Osteocyte (in vitro differentiated cells): ENCODE results near the gene ZNF423. TPM values are rescaled to one million over a fixed set of nuclear protein-coding genes. Genes with fewer than 3 reads are reported as not detected.

Source experiments
- DNase-seq: peaks from one replicate; pipeline ENCODE4 v3.0.0; 2021; ENCODE audit warnings: mixed read lengths; ENCODE audit not compliant: unreplicated experiment; ENCODE audit errors: extremely low spot score
- H3K27ac Mint-ChIP-seq: one replicate; pipeline ENCODE4 v1.8.0; 2021; ENCODE audit warnings: mild to moderate bottlenecking, mixed read lengths; ENCODE audit not compliant: unreplicated experiment
- H3K27me3 Mint-ChIP-seq: one replicate; pipeline ENCODE4 v1.8.0; 2021; ENCODE audit warnings: mixed read lengths; ENCODE audit not compliant: unreplicated experiment
- H3K36me3 Mint-ChIP-seq: one replicate; pipeline ENCODE4 v1.8.0; 2021; ENCODE audit warnings: mixed read lengths; ENCODE audit not compliant: unreplicated experiment
- H3K4me1 Mint-ChIP-seq: one replicate; pipeline ENCODE4 v1.8.0; 2021; ENCODE audit warnings: mixed read lengths; ENCODE audit not compliant: unreplicated experiment
- H3K4me3 Mint-ChIP-seq: one replicate; pipeline ENCODE4 v1.8.0; 2021; ENCODE audit warnings: mild to moderate bottlenecking, moderate library complexity, mixed read lengths; ENCODE audit not compliant: unreplicated experiment
- H3K9me3 Mint-ChIP-seq: one replicate; pipeline ENCODE4 v1.8.0; 2021; ENCODE audit warnings: mixed read lengths; ENCODE audit not compliant: unreplicated experiment
- total RNA-seq: library from RNA; stranded (reverse); gene quantifications from 2 replicates; pipeline ENCODE4 v1.2.1, GENCODE V29; 2021
- TF ChIP-seq, protein P1 (sequence below): fragments of 200-600 bp; sonication (generic); IDR thresholded peaks from 2 replicates; pipeline ENCODE4 v1.5.0; 2021; ENCODE audit warnings: antibody characterized with exemption, mild to moderate bottlenecking, moderate library complexity

Gene ZNF423
- total RNA-seq, 1 donor from 2014 or later = 25.1 TPM

DNA sequence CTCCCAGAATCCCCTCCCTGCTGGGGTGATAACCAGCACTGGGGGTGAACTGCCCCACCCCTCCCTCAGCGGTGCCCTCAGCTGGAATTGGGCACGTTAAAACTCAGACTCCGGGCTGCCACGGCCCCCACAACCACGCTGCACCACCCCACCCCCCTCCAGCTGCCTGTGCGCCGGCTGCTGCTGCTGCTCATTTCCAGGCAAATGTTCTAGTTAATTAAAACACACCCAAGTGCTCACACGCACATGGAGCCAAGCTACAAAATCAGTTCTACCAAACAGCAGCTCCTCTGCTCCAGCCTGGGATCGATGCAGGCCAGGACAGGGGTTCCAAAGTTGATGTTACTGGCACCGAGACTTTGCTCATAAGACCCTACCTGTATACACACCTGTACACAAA is 180.5 kb downstream of the ZNF423 start:
- peaks cover 3% of the 10 kb centered on the region for H3K36me3 Mint-ChIP-seq
- H3K9me3 Mint-ChIP-seq = no peaks in the 10 kb centered on the region
- no peak overlapping the region for H3K27ac Mint-ChIP-seq
- no peaks in the 10 kb centered on the region for H3K4me1 Mint-ChIP-seq
- H3K4me3 Mint-ChIP-seq = no peak overlapping the region
- TF ChIP-seq, protein P1, sequence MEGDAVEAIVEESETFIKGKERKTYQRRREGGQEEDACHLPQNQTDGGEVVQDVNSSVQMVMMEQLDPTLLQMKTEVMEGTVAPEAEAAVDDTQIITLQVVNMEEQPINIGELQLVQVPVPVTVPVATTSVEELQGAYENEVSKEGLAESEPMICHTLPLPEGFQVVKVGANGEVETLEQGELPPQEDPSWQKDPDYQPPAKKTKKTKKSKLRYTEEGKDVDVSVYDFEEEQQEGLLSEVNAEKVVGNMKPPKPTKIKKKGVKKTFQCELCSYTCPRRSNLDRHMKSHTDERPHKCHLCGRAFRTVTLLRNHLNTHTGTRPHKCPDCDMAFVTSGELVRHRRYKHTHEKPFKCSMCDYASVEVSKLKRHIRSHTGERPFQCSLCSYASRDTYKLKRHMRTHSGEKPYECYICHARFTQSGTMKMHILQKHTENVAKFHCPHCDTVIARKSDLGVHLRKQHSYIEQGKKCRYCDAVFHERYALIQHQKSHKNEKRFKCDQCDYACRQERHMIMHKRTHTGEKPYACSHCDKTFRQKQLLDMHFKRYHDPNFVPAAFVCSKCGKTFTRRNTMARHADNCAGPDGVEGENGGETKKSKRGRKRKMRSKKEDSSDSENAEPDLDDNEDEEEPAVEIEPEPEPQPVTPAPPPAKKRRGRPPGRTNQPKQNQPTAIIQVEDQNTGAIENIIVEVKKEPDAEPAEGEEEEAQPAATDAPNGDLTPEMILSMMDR = no peak
- no peak for DNase-seq
- H3K27me3 Mint-ChIP-seq = no peaks in the 10 kb centered on the region

DNA sequence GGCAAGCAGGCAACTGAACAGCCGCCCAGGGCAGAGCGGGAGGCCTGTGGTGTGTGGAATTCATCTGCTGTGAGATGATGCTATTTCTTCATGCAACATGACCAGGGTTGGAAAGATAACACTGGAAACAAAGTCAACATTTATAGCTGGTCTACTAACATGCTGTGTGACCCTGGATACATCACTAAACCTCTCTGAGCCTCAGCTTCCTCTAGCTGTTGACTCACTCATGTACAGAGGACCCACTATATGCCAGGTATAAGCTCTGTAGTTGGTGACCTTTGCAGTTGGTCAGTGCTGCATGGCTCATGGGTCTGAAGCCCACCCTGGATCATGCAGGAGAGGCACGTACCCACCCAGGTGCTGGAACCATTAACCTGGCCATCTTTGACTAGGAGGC is 180.9 kb downstream of the ZNF423 start:
- no peak for DNase-seq
- no peak overlapping the region for H3K4me3 Mint-ChIP-seq
- peaks cover 1% of the 10 kb centered on the region for H3K36me3 Mint-ChIP-seq
- H3K27ac Mint-ChIP-seq = no peak overlapping the region
- H3K4me1 Mint-ChIP-seq = no peaks in the 10 kb centered on the region
- TF ChIP-seq, protein P1 = no peak
- no peaks in the 10 kb centered on the region for H3K27me3 Mint-ChIP-seq
- H3K9me3 Mint-ChIP-seq = no peaks in the 10 kb centered on the region

GRCh38 chr16:49674351-49674851 is 181.5 kb downstream of the ZNF423 start:
- H3K27me3 Mint-ChIP-seq = no peaks in the 10 kb centered on the region
- no peak overlapping the region for H3K27ac Mint-ChIP-seq
- no peak overlapping the region for H3K4me3 Mint-ChIP-seq
- H3K36me3 Mint-ChIP-seq = no peaks in the 10 kb centered on the region
- H3K9me3 Mint-ChIP-seq = no peaks in the 10 kb centered on the region
- TF ChIP-seq, protein P1 = no peak
- DNase-seq = no peak
- no peaks in the 10 kb centered on the region for H3K4me1 Mint-ChIP-seq

DNA sequence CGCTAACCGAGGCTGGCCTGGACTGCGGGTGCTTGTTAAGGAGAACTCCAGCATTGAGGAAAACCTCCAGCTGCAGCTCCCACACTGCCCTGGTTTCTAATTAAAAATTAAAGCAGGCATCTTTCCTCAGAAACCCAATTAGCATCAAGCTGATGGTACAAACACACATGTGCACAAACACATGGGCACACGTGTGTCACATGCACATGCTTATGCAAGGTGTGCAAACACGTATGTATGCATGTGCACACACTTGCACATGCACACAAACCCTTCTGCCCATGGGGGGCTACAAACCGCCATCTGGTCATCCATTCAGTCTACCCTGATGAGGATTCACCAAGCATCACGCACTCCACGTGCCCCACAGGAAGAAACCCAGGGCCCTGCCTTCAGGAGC is 182.5 kb downstream of the ZNF423 start:
- no peak overlapping the region for H3K27ac Mint-ChIP-seq
- H3K36me3 Mint-ChIP-seq = no peaks in the 10 kb centered on the region
- H3K9me3 Mint-ChIP-seq = no peaks in the 10 kb centered on the region
- TF ChIP-seq, protein P1 = no peak
- no peaks in the 10 kb centered on the region for H3K27me3 Mint-ChIP-seq
- no peaks in the 10 kb centered on the region for H3K4me1 Mint-ChIP-seq
- no peak for DNase-seq
- no peak overlapping the region for H3K4me3 Mint-ChIP-seq

GRCh38 chr16:49672753-49673152 is 183.2 kb downstream of the ZNF423 start:
- H3K27me3 Mint-ChIP-seq = no peaks in the 10 kb centered on the region
- H3K9me3 Mint-ChIP-seq = no peaks in the 10 kb centered on the region
- H3K4me3 Mint-ChIP-seq = no peak overlapping the region
- no peak for DNase-seq
- TF ChIP-seq, protein P1 = no peak
- no peak overlapping the region for H3K27ac Mint-ChIP-seq
- H3K4me1 Mint-ChIP-seq = no peaks in the 10 kb centered on the region
- no peaks in the 10 kb centered on the region for H3K36me3 Mint-ChIP-seq
